GM04504 (cell line): ENCODE results near the gene DAB1.

Experiments used
- DNase-seq: peaks from one replicate; pipeline ENCODE4 v3.0.0-alpha.2; 2012; ENCODE audit warnings: low read depth

Gene DAB1

DNA sequence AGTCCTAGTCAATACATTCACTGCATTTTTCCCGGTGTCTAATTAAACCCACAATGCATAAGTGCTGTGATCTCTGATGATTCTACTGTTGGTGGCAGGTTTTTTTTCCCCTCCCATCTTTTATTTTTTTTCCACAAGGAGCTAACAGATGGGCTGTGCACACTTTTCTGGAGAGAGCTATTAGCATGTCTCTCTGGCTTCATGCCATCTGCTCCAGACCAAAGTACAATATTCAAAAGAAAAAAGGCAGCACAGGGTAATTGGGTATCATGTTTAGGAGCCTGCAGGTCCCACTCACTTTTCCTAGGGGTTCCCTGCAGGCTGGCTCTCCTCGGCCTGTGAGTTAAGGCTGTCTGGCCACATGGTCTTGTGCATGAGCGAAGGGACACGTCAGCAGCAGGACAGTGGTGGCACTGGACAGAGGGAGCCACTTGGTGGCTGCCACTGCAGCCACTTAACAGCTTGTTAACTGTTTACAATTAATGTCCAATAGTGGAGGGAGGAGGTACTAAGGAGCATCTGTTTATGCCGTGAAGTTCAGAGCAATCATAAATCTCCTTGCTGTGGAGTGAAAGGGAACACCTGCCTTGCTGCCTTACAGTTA, 404.5 kb downstream of the DAB1 start:
- DNase-seq, result no peak

DNA sequence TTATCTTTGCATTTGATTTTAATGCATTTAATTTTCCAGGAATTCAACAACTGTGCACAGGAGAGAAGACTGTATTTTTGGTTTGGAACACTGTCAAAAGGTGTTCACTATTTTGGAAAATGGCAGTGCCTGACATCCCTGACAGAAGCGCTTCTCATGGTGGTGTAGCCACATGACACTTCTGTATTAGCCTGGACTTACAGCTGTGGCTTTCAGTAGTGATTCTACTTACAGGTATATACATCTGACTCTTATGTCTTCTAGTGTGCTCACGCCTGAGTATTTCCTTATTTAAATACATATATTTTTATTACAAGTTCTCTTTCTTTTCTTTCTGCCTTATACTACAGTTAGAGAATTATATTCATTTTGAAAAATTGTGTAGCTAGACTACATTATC, 405.7 kb downstream of the DAB1 start:
- DNase-seq, result no peak

DNA sequence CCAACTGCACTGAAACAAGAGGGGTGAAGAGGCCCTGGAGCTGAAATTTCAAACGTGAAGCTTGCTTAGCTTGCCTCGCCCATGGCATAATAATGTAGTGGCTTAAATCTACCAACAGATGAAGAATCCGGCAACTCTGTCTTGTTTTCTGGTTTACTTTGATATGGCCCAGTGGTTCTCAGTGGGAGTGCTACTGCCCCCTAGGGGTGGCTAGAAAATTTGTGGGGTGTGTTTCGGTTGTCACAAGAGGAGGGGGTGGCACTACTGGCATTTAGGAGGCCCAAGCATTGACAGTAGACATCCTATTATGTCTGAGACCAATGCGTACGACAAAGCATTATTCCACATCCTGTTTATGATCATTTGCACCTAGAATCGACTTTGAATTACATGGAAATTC, 406.1 kb downstream of the DAB1 start:
- DNase-seq, result no peak

DNA sequence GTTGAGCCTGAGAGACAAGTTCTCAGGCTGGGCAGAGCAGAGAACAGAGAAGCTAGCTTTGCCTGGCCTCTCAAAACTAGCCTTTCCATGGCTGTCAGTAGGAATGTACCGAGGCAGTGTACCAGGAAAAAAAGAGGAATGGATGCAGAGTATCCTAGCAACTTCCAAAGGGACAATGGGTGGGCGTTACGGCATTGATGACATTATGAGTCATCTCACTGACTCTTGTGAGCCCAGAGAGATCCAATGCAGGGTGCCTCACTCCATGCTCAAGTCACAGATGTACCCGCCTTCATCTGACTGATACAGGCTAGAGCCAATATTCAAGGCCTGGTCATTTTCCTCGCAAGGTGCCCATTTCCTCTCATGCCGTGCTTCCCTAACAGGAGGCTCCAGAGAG, 406.7 kb downstream of the DAB1 start:
- no peak for DNase-seq

DNA sequence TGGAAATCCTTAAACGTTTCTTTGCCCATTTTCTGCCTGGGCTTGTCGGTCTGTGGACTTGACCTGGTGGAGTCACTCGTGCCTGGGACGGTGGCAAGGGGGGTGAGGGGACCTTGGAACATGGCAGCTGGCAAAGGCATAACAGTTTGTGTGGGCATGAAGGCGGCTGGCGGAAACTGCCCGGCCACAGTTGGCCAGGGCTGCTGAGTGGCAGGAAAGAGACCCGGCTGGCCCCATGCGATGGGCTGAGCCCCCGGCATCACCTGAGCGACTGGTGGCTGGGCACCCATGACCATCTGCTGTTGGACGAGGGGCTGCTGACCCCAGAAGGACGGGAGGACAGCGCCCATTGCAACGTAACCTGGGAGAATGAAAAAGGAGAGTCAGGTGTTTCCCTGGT, 408.8 kb downstream of the DAB1 start:
- no peak for DNase-seq

DNA sequence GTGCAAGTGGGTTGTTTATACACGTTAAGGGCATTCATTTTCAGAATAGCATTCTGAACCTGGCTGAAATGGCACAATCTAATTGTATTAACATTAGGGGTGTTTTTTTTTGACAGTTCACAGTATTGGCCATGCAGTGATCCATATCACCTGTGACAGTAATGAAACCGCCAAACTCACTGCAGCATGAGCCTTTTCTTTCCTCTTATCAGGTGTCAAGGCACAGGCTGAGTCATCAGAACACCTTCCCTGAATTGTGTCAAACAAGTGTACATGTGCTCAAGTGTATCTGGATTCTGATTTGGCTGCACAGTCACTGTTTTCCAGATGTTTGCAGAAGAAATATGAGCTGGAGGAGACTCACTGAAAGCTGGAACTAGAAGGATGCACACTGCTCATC, 410.3 kb downstream of the DAB1 start:
- DNase-seq, result no peak

DNA sequence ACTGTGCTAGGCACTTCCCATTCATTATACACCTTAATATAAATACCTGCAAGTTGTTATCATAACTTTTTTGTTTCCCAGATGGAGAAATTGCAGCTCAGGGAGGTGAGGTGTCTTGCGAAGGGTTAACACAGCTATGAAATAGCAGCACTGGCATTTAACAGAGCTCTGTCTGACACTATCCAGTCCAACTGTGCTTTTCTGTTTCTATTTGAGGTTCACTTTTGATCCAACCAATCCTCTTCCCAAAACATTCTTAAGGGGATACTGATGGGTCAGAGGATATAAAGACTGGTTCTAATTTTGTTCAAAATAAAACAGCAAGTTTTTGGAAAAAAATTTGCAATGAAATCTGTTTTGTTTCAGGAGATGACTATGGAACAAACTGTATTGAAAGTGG, 411.5 kb downstream of the DAB1 start:
- no peak for DNase-seq

DNA sequence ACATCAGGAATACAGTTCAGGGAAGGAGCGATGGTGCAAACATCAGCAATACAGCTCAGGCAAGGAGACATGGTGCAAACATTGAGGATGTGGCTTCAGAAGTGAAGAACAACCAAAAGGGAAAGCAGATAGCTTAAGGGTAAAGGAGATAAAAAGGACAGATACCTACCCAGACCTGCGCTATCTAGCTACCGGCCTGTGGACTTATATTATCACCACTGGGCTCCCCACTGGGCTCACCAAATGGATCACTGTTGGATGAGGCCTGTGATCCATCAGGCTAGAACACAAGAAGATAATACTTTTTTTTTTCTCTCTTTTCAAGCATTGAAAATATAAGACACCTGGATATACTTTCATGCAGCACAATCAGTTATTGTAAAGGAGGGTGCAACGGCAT, 413.3 kb downstream of the DAB1 start:
- no peak for DNase-seq

DNA sequence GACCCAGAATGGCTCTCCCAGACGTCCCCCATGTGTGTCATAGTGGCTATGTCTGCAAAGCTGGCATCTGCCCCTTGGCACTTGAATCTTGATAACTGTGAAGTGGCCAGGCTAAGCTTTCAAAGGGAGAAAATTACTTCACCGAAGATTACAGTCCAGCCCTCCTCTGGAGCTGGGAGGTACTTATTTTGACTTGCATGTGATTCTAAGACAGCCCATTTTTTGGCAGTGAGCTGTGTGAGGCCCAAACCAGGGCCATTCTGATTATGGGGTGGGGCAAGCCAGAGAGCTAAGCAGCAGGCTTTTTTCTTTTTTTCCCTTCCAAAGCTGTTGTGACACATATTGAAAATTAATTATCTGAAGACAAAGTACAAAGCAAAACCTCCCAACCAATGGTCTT, 415.9 kb downstream of the DAB1 start:
- no peak for DNase-seq

DNA sequence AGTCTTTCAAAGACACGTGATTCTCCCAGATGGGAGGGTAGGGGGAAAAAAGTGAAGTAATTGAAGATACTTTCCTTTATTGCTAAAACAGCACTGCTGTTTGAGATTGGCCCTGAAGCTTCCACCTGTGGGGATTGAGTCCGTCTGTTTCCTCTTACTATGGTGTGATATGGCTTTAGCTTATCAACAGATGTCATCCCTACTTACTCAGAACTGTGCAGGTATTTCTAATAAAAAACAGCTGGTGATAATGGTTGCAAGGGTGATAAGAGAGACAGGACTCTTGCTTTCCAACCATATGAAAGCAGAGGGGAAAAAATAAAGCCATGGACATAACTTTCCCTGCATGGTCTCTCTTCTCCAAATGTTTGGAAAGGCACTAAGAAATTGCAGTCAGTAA, 416.4 kb downstream of the DAB1 start:
- no peak for DNase-seq

DNA sequence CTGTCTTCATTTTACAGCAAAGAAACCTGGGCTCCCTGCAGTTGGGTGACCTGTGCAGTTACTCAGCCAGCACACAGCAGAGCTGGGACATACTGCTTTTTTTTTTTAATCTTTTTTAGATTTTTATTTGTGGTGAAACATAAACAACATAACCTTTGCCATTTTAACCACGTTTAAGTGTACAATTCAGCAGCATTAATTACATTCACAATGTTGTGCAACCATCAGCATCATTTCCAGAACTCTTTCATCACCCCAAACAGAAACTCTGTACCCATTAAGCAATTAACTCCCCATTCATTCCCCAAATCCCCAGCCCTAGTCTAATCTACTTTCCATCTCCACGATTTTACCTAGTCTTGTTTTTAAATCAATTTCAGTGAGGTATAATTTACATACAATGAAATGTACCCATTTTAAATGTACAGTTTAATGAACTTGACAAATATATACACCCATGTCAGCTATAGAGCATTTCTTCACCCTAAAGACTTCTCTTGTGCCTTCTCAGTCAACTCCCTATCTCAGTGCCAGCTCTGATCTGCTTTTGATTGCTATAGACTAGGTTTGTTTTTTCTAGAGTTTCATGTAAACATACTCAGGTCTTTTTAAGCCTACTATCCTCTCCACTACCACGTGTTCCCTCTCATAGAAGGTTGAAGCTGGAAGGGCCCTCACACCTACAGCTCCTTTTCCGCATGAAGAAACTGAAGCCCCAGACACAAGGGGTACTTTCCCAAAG, 420.3 kb downstream of the DAB1 start:
- no peak for DNase-seq

DNA sequence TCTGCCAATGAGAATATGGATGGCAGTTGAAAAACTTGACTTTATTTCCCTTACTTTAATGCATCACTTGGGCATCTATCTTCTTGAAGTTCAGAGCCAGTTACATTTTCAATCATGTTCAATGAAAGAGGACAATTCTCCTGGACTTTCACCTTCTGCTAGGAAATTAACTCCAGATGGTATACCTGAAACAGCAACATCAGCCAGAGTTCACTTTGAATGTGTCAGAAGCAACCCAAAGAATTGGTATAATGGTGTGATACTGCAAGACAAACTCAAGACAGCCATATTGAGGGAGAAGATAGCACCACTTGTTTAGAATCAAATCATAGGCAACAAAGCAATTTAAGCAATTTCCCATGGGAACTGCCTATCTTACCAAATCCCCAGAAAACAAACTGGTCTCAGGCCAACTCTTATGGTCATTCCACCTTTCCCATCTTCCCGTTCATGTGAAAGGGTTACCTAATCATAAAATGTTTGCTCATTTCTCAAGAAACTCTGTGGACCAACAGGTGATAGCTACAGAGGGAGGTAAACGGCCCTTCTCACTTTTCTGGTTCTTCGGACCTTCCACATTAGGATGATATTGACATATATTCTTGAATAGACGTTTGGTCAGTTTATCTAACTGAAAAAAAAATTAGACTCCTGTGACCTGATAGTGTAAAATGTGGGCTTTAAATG, 428.3 kb downstream of the DAB1 start:
- no peak for DNase-seq

DNA sequence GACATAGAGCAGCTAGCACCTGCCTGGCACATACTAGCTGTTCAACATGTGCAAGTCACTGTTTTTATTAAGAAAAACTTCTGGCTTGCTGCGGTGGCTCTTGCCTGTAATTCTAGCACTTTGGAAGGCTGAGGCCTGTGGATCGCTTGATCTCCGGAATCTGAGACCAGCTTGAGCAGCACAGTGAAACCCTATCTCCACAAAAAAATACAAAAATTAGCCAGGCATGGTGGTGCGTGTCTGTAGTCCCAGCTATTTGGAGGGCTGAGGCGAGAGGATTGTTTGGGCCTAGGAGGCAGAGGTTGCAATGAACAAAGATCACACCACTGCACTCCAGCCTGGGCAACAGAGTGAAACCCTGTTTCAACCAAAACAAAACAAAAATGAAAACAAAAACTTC, 430.4 kb downstream of the DAB1 start:
- no peak for DNase-seq

DNA sequence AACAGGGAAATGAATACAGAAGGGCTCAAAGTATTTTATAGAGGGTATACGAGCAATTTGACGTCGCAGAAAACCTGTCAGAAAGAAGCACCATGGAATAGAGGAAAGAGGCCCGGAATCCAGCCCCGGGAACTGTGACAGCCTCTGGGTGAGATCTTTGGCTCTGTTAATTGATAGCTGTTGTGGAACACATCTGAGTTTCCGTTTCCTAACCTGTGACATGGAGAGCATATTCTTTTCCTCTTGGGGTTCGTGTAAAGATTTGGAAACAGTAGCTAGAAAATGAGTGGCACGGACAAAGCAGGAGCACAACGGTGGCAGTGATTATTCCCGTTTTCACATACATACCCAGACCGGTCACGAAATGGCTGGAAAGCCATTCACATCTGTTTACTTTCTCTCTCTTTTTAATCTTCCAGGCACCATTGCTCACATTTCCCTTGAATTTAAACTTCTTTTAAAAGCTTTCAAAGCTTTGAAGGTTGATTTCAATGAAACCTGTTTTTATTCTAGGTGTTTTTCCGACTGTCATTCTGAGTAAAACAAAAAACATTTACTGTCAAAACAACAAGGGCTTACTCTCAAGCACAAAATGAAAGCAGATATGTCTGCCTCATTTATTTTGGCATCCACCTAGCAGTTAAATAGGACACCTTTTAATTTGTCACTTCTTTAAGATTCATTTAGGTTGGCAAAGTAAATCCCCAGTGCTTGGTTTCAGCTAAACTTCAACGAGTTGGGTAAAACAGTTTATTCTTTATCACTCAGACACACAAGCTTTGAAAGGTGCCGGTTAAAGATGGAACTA, 431.3 kb downstream of the DAB1 start:
- no peak for DNase-seq

DNA sequence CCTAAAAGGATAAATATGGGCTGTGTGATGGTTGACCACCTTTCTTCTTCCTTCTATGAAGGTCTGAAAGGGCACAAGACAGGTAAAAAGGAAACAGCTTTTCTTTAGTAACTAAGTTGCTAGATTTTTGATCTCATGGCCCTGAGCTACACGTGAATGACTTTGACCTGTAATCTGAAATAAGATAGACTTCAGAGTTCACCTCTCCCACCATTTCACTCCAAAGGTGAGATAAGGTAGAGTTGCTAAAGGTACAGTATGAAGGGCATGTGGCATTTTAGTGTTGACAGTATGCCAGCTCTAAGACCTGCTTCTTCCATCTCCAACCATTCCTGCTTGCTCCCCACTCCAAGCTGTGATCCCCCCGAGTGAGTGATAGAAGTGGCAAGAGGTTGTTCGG, 432.3 kb downstream of the DAB1 start:
- no peak for DNase-seq

DNA sequence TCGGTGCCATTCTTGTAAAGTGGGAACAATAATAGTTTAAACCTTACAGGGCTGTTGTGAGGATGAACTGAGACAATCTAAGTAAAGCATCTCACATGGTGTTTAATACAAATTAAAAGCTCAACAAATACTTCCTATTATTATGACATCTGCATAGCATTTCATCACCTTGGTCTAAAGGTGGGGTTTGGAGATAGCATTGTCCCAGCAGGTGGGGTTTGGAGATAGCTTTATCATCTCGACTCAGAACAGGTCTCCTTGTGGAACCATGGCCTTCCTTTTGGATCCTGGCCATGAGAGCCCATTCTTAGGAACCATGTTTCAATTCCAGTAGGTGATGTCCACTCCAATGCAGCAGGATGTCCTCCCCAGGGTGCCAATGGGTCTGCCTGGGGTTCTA, 437.5 kb downstream of the DAB1 start:
- no peak for DNase-seq

DNA sequence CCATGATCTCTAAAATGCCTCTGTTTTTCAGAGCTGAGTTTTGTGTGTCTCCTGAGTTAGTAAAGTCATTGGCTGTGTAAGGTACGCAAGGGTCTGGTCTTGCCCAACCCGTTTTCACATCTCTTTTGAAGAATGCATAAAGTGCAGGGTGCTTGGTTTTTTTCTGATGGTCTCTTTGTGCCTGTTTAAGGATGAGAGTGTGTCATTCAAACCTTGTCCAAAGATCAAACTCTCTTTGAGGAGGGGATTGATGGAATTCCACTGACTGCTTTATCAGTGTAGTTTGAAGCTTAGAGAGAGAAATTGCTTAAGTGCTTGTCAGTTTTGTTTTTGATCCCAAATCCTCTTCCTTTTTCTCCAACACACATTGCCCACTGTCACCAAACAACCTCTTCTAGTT, 438.0 kb downstream of the DAB1 start:
- DNase-seq, result no peak

DNA sequence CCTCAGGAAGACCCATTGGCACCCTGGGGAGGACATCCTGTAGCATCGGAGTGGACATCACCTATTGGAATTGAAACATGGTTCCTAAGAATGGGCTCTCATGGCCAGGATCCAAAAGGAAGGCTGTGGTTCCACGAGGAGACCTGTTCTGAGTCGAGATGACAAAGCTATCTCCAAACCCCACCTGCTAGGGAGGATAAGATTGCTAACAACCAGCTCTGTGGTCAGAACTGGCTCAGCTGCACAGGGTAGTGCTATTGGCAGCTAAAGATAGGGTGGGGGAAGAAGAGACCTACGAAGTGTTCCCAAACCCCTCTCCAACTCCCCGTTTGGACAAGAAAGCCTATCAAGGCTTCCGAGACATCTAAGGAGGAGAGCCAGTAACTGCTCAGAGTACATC, 440.4 kb downstream of the DAB1 start:
- no peak for DNase-seq

DNA sequence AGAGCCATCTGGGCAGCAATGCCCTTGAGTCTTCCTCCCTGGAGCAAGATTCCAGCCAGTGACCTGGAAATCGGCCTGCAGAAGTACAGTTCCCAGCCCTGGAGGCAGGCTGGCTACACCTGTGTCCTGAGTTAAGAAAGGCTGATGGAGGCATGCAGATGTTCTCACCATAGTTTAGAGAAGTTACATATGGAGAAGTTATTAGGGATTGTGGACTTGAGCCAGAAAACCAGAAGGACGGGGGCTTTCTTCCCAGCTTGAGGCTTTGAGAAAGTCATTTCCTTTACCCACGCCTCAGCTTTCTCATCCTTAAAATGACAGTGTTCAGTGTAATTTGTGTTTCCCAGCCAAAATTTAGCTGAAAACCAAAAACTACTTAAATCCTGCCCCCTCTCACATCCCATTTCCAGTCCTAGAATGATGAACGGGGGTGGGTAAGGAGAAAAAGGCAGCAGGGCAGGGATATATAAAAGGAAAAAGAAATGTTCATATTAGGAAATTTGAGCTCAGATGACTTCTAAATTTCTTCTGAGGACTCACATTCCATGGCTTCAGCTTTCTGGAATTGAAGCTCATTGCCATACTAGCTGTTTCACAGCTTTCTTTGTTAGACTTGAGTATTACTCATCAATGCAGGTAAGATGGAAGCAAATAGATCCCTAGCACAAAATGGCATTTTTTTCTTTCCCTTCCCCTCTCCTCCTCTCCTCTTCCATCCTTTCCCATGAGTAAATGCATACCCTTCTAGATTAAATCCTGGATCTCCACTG, 443.7 kb downstream of the DAB1 start:
- no peak for DNase-seq

DNA sequence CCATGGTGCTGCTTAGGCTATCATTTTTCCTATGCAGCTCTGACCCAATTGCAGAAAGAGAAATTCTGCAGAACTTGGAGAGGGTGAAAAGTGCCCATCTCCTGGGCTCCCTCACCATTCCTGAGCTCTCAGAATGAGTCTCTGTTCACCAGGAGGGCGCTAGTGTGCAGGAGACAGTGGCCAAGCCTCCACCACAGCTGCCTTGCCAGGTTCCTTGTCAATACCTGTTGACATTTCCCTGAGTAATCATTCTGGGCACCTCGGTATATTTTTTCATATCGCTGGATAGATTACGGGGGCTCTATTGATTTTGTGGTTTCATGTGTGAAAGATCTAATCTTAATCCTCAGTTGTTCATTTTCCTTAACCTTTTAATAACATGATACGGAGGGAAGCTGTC, 445.0 kb downstream of the DAB1 start:
- no peak for DNase-seq

DNA sequence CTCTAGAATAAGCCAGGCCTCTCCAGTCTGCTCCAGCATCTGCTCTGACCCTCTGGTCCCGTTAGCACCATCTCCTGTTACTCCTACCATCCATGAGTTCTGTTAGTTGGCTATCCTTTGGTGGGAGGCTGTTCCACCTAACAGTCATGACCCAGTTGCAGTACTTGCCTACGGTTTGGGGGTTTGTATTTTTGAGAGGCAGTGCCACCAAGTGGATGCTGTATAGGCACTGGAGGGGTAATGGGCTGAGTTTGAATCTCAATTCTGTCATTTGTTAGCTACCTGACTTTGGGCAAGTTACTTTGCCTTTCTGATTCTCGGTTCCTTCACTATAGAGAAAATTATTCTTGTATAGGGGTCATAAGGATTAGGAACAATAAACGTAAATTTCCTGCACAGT, 445.9 kb downstream of the DAB1 start:
- no peak for DNase-seq

DNA sequence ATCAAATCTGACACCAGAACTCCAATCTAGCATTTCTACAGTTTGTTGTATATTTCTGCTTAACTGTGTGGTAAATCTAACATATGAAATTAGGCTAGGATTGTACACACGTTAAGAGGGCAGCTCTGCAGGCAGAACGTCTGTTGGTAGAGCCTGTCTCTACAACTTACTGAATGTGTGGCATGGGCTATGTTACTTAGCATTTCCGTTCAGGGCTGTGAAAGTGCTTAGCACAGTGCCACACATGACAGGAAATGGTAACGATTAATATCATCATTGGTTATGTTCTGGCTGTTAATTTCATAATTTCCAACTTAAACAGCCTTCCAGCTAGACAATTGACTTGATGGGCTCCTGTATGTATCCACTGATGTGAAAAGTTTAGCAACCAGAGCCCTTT, 448.4 kb downstream of the DAB1 start:
- no peak for DNase-seq
